PFSK-1 (cell line): Measurements from ENCODE around the gene CCNJL.

Source experiments
- POLR2AphosphoS5 ChIP-seq: IDR thresholded peaks from 2 replicates; pipeline ENCODE4 v1.6.1; 2012; ENCODE audit warnings: low read depth, mild to moderate bottlenecking, control low read depth, low read length, moderate library complexity
- TF ChIP-seq, protein P1 (sequence below), 2 experiments: IDR thresholded peaks; 2 replicates each; pipeline versions ENCODE4 v1.6.1 to v1.8.0; 2011 to 2012; ENCODE audit warnings: low read depth in 2 of 2, low read length in 2 of 2, control low read depth in 1 of 2, inconsistent platforms in 1 of 2, mild to moderate bottlenecking in 1 of 2, moderate library complexity in 1 of 2; ENCODE audit not compliant: insufficient read depth in 1 of 2

DNA sequence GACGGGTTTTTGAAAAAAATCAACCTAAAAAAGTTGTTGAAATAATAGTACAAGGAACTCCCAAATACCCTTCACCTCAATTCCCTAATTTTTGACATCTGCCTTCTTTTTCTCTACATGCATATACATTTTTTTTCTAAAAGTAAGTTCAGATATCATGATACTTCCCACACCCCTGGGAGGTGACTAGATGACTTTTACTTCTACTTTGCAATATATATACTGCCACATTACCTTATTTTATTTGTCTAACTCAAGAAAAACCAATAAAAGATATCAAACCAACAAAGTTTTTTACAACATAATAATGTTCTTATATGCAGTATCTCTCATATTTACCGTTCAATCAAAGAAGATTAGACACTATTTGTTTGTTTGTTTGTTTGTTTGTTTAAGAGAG is 31.1 kb downstream of the CCNJL start:
- TF ChIP-seq POLR2AphosphoS5 = no peak
- TF ChIP-seq, protein P1, sequence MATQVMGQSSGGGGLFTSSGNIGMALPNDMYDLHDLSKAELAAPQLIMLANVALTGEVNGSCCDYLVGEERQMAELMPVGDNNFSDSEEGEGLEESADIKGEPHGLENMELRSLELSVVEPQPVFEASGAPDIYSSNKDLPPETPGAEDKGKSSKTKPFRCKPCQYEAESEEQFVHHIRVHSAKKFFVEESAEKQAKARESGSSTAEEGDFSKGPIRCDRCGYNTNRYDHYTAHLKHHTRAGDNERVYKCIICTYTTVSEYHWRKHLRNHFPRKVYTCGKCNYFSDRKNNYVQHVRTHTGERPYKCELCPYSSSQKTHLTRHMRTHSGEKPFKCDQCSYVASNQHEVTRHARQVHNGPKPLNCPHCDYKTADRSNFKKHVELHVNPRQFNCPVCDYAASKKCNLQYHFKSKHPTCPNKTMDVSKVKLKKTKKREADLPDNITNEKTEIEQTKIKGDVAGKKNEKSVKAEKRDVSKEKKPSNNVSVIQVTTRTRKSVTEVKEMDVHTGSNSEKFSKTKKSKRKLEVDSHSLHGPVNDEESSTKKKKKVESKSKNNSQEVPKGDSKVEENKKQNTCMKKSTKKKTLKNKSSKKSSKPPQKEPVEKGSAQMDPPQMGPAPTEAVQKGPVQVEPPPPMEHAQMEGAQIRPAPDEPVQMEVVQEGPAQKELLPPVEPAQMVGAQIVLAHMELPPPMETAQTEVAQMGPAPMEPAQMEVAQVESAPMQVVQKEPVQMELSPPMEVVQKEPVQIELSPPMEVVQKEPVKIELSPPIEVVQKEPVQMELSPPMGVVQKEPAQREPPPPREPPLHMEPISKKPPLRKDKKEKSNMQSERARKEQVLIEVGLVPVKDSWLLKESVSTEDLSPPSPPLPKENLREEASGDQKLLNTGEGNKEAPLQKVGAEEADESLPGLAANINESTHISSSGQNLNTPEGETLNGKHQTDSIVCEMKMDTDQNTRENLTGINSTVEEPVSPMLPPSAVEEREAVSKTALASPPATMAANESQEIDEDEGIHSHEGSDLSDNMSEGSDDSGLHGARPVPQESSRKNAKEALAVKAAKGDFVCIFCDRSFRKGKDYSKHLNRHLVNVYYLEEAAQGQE (IDR thresholded peaks at IDR 0.05; ENCODE audit: insufficient read depth in 1 of 2, low read depth in 2 of 2, low read length in 2 of 2) = no peak
